ENCODE results near the gene OR5B21. TPM values are rescaled to one million over a fixed set of nuclear protein-coding genes. Genes with fewer than 3 reads are reported as not detected.

Gene OR5B21
- not detected in 2 replicates for total RNA-seq

DNA sequence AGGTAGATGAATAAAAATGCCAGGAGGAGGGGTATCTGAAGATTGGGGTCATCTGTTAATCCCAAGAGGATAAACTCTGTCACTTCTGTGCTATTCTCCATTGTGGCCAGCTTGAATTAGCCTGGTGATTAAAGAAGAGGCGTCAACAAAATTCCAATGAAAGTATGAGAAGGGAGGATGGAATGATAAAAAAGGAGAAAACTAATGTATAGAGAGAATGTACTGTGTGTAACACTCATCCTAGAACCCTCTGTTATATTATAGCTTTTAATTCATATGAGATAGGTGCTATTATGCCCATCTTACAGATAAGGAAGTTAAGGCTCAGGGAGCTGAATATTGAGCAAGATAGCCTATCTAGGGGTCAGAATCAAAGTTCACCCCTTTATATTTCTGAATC lies at the start of gene OR5B21:
Gene OR5B21, minus strand, starts transcription at position 101 of the 400 bp plus-strand sequence. Its CDS starts 0 bp downstream, at position 101.

Other genes with a start within 250 kb of the OR5B21 start
- not detected in 2 replicates for gene OR10W1, start 239.8 kb downstream of the OR5B21 start, total RNA-seq
- gene OR5B17, start 149.0 kb downstream of the OR5B21 start, total RNA-seq = not detected in 2 replicates
- gene OR5B3, start 101.2 kb downstream of the OR5B21 start, total RNA-seq = not detected in 2 replicates
- gene OR5B2, start 80.0 kb downstream of the OR5B21 start, total RNA-seq = not detected in 2 replicates
- gene OR5B12, start 65.9 kb downstream of the OR5B21 start, total RNA-seq = not detected in 2 replicates
- gene LPXN, start 67.8 kb upstream of the OR5B21 start, total RNA-seq = 11.0 and 15.1 TPM in 2 replicates
- 29.7 and 40.9 TPM in 2 replicates for gene ZFP91, start 71.0 kb upstream of the OR5B21 start, total RNA-seq
- gene CNTF, start 114.6 kb upstream of the OR5B21 start, total RNA-seq = 0.71 TPM in 1 of 2 replicates, not detected in the other
- not detected in 2 replicates for gene GLYAT, start 223.8 kb upstream of the OR5B21 start, total RNA-seq